Transverse colon (tissue), 4 donors: Measurements from ENCODE around the gene TALDO1. TPM values are rescaled to one million over a fixed set of nuclear protein-coding genes. Genes with fewer than 3 reads are reported as not detected.

ENCODE experiments used
- DNase-seq: peaks from one replicate; pipeline ENCODE4 v3.0.0-alpha.2; 2019
- H3K27ac ChIP-seq, 4 donors: fragments of 200-600 bp; sonication (generic); 2 replicates each; pipeline ENCODE4 v1.5.1; 2016 to 2018; ENCODE audit warnings: inconsistent platforms in 4 of 4
- H3K27me3 ChIP-seq: fragments of 200-600 bp; sonication (generic); 2 replicates; pipeline ENCODE4 v1.5.1; 2017; ENCODE audit warnings: inconsistent platforms
- H3K36me3 ChIP-seq, 4 donors: fragments of 200-600 bp; sonication (generic); 2 replicates each; pipeline ENCODE4 v1.5.1; 2017 to 2019; ENCODE audit warnings: inconsistent platforms in 4 of 4
- H3K4me1 ChIP-seq, 4 donors: fragments of 200-600 bp; sonication (generic); 2 replicates each; pipeline ENCODE4 v1.5.1; 2017 to 2020; ENCODE audit warnings: inconsistent platforms in 4 of 4
- H3K4me3 ChIP-seq, 4 donors: fragments of 200-600 bp; sonication (generic); 1 replicate in 1 of 4; 2 replicates in 3 of 4; pipeline versions ENCODE4 v1.5.1 to v1.6.1; 2017 to 2019; ENCODE audit warnings: inconsistent platforms in 4 of 4
- H3K9me3 ChIP-seq, 2 donors: fragments of 200-600 bp; sonication (generic); 2 replicates each; pipeline ENCODE4 v1.5.1; 2017 to 2019; ENCODE audit warnings: inconsistent platforms in 2 of 2
- EP300 ChIP-seq: sonication (generic); formaldehyde crosslinking; IDR thresholded peaks from one replicate; pipeline ENCODE4 v1.6.1; 2017; ENCODE audit warnings: antibody characterized with exemption, low read depth
- POLR2A ChIP-seq: fragments of 450-650 bp; IDR thresholded peaks from one replicate; pipeline ENCODE4 v1.6.1; 2016; ENCODE audit warnings: antibody characterized with exemption, mild to moderate bottlenecking, moderate library complexity
- POLR2AphosphoS5 ChIP-seq, 3 donors: sonication (generic); formaldehyde crosslinking; IDR thresholded peaks; one replicate each; pipeline ENCODE4 v1.6.1; 2016; ENCODE audit warnings: antibody characterized with exemption in 3 of 3
- WGBS, 2 donors: methylation state at CpG; one replicate each; pipeline ENCODE4 v1.1.5; 2018; ENCODE audit warnings: low coverage in 1 of 2; 5-methylcytosine and 5-hydroxymethylcytosine counted together
- in situ Hi-C, 4 donors: fragments of 200-750 bp; cut with MboI; loops; one replicate each; pipeline versions ENCODE4 v1.15.0 to v1.15.1; 2017; ENCODE audit warnings: low sequenced_read_pairs in 3 of 4, low pct_ligation_motif_present in 1 of 4, low pct_unique_long_range_greater_than_20kb in 1 of 4
- intact Hi-C: fragments of 100-400 bp; cut with DNase I; formaldehyde crosslinking; loops from one replicate; pipeline ENCODE4 v1.15.1; 2023; ENCODE audit warnings: low total_unique reads
- total RNA-seq, 4 donors: library from RNA; depleted of rRNA; stranded (reverse); fragments of >200 nt; gene quantifications; one replicate each; pipeline ENCODE4 v1.1.0, GENCODE V29; 2016
- TF ChIP-seq, protein P1 (sequence below), 5 experiments: fragments of 200-600 bp in 3 of 5; fragments of 450-650 bp in 2 of 5; sonication (generic) in 3 of 5; IDR thresholded peaks; 1 replicate in 2 of 5; 2 replicates in 3 of 5; pipeline ENCODE4 v1.5.1; 2016 to 2017; ENCODE audit warnings: antibody characterized with exemption in 5 of 5, inconsistent platforms in 3 of 5, mild to moderate bottlenecking in 2 of 5, moderate library complexity in 1 of 5

The TALDO1 gene
- total RNA-seq, 4 donors from 2014 or later = 124 to 164 (median 141) TPM

DNA sequence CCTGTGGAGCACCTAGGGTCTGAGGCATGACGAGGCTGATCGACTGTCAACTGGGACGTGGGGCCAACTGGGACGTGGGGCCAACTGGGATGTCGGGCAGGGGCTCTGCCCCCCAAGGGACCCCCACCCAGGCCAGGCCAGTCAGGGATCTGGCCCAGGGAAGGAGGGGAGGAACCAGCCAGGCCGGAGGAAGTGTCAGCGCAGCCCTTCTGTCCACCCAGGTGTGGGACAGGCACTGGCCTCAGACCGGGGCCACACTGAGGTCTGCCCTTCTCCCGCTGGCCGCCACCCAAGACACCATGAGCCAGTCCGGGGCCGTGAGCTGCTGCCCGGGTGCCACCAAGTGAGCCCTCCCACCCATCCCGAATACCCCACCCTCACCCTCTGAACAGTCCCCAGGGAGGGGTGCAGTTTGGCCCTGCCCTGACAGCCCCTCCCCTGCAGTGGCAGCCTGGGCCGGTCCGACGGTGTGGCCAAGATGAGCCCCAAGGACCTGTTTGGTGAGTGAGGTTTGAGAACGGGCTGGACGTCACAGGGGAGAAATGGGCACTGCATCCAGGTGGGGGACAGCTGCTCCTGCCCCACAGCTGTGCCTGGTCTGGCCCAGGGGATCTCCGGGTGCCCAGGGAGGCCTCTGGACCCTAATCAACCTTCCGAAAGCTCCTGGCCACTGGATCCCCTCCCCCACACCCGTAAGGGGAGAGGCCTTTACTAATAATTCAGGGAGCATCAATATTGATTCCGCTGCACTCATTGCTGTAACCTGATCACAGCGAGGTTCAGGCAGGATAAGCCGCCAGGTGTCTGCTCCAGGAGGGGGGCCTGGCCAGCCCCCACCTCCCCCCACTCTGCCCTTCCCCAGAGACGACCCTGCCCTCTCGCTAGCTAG lies 37.9 kb upstream of the TALDO1 start:
- 68% methylated on average over 21 of the region's 27 CpGs; no CpG with 5 or more reads in 1 of the 2 donors for WGBS, 2 donors
- Histone ChIP-seq H3K4me1 (peaks cover 19 to 72% (median 62%) of the 10 kb centered on the region in 4 donors), H3K27me3 (peaks cover 10% of the 10 kb centered on the region), H3K36me3 (no peaks in the 10 kb centered on the region), H3K9me3 (no peaks in the 10 kb centered on the region), H3K4me3 (no peak overlapping the region), H3K27ac (peak overlapping the region in 3 of 4 donors; percentile 10 to 89 (median 75))
- TF ChIP-seq, protein P1, sequence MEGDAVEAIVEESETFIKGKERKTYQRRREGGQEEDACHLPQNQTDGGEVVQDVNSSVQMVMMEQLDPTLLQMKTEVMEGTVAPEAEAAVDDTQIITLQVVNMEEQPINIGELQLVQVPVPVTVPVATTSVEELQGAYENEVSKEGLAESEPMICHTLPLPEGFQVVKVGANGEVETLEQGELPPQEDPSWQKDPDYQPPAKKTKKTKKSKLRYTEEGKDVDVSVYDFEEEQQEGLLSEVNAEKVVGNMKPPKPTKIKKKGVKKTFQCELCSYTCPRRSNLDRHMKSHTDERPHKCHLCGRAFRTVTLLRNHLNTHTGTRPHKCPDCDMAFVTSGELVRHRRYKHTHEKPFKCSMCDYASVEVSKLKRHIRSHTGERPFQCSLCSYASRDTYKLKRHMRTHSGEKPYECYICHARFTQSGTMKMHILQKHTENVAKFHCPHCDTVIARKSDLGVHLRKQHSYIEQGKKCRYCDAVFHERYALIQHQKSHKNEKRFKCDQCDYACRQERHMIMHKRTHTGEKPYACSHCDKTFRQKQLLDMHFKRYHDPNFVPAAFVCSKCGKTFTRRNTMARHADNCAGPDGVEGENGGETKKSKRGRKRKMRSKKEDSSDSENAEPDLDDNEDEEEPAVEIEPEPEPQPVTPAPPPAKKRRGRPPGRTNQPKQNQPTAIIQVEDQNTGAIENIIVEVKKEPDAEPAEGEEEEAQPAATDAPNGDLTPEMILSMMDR (IDR thresholded peaks at IDR 0.05) = no peak
- no peak for TF ChIP-seq POLR2A
- TF ChIP-seq POLR2AphosphoS5 (IDR thresholded peaks at IDR 0.05) = no peak
- no peak for TF ChIP-seq EP300
- intact Hi-C loops = no loop called here
- in situ Hi-C loops = no loop called here
- no peak for DNase-seq

DNA sequence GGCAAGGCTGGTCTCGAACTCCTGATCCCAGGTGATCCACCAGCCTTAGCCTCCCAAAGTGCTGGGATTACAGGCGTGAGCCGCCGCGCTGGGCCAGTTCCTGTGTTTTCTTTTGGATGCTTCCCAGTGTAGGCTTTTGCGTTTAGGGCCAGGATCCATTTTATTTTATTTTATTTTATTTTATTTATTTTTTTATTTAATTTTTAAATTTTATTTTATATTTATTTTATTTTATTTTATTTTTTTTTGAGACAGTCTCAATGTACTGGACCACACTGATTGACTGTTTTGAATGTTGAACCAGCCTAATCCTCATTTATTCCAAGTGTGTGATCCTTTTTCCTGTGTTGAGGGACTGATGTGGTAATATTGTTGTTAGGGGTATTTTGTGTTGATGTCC lies 32.8 kb upstream of the TALDO1 start:
- H3K9me3 ChIP-seq = no peaks in the 10 kb centered on the region
- intact Hi-C loops = no loop called here
- DNase-seq = no peak
- H3K27me3 ChIP-seq = no peaks in the 10 kb centered on the region
- no peak overlapping the region for H3K27ac ChIP-seq
- WGBS, 2 donors = 93 to 100% methylated on average over 6 of the region's 6 CpGs
- TF ChIP-seq POLR2A = no peak
- no peak for TF ChIP-seq POLR2AphosphoS5 (IDR thresholded peaks at IDR 0.05)
- TF ChIP-seq EP300 = no peak
- TF ChIP-seq, protein P1 (IDR thresholded peaks at IDR 0.05) = no peak
- peaks cover 4 to 34% (median 28%) of the 10 kb centered on the region in 4 donors for H3K4me1 ChIP-seq
- H3K36me3 ChIP-seq = no peaks in the 10 kb centered on the region
- in situ Hi-C loops = no loop called here
- H3K4me3 ChIP-seq = no peak overlapping the region

DNA sequence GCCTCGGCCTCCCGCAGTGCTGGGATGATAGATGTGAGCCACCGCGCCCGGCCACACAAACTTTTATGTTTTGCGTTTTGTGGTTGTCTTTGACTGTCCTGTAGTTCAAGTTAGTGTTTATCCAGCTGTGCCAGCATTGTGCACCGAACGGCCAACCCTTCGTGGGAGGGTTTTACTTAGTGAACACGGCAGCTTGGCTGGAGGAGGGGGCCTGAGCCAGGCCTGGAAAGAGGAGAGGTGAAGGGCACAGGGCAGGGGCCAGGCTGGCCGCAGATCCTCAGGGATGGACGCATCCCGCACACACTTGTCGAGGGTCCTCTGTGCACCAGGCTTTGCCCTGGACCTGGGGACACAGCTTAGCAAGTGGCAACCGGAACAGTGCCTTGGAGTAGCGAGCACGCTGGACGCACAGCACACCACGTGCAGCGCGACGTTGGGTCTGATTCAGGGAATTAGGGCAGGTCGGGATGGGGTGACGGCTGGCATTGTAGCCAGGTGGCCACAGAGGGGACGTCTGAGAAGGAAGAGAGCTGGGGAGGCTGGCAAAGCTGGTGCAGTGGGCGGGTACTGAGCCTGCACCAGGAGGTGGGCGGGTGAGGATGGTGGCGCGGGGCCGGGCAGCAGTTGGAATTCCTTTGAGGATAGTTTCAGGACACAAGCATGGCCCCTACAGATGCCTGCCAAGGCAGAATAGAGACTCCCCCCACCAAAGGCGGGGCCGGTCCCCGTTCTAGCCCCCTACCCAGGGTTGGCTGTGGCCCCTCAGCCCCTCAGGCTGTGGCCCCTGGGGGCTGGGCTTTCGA lies 27.8 kb upstream of the TALDO1 start:
- intact Hi-C loops = loop anchor here (5.0 kb wide), 1 partner anchor 162 kb away; no protein-coding TSS in a partner anchor
- TF ChIP-seq POLR2AphosphoS5 (IDR thresholded peaks at IDR 0.05) (no peak), POLR2A (no peak), EP300 (no peak)
- TF ChIP-seq, protein P1 (IDR thresholded peaks at IDR 0.05) = no peak
- no peak for DNase-seq
- H3K9me3 ChIP-seq = no peaks in the 10 kb centered on the region
- 78 to 100% methylated on average over 3 to 33 of the region's 34 CpGs for WGBS, 2 donors
- peaks cover 6 to 23% (median 18%) of the 10 kb centered on the region in 4 donors for H3K4me1 ChIP-seq
- in situ Hi-C loops = loop anchor here in 1 of 4 donors (10.0 kb wide), 1 partner anchor 55 kb away; no protein-coding TSS in a partner anchor
- H3K4me3 ChIP-seq = no peak overlapping the region
- no peak overlapping the region for H3K27ac ChIP-seq
- H3K36me3 ChIP-seq = no peaks in the 10 kb centered on the region
- H3K27me3 ChIP-seq = peaks cover 31% of the 10 kb centered on the region
